Sigmoid colon (tissue), 7 donors: ENCODE measurements around the gene CEP68. TPM values are rescaled to one million over a fixed set of nuclear protein-coding genes. Genes with fewer than 3 reads are reported as not detected.
"Not testable (repeated sequence)": the region's sequence is repeated elsewhere in the genome, so short reads cannot be mapped to it uniquely, and the experiment has no call there.

Experiments
- DNase-seq: peaks from one replicate; pipeline ENCODE4 v3.0.0-alpha.2; 2019
- H3K27ac ChIP-seq, 4 donors: fragments of 200-600 bp; sonication (generic); one replicate each; pipeline ENCODE4 v1.5.1; 2016 to 2019; ENCODE audit warnings: mild to moderate bottlenecking in 1 of 4
- H3K27me3 ChIP-seq, 3 donors: fragments of 200-600 bp; sonication (generic); one replicate each; pipeline ENCODE4 v1.5.1; 2019; ENCODE audit warnings: mild to moderate bottlenecking in 1 of 3
- H3K36me3 ChIP-seq, 4 donors: fragments of 200-600 bp; sonication (generic); one replicate each; pipeline ENCODE4 v1.5.1; 2016 to 2019
- H3K4me1 ChIP-seq, 4 donors: fragments of 200-600 bp; sonication (generic); one replicate each; pipeline ENCODE4 v1.5.1; 2017 to 2019
- H3K4me3 ChIP-seq, 4 donors: fragments of 200-600 bp; sonication (generic); one replicate each; pipeline ENCODE4 v1.5.1; 2017 to 2019; ENCODE audit warnings: mild to moderate bottlenecking in 2 of 4, moderate library complexity in 1 of 4
- H3K9me3 ChIP-seq, 4 donors: fragments of 200-600 bp in 3 of 4; sonication (generic) in 3 of 4; one replicate each; pipeline versions ENCODE4 v1.5.1 to v1.6.1; 2013 to 2019
- CTCF ChIP-seq, 4 experiments: fragments of 450-650 bp in 3 of 4; fragments of 200-600 bp in 1 of 4; IDR thresholded peaks; one replicate each; pipeline ENCODE4 v1.5.1; 2016 to 2019; ENCODE audit warnings: antibody characterized with exemption in 4 of 4, mild to moderate bottlenecking in 3 of 4, moderate library complexity in 2 of 4
- EP300 ChIP-seq, 4 donors: sonication (generic); formaldehyde crosslinking; IDR thresholded peaks; one replicate each; pipeline ENCODE4 v1.6.1; 2017; ENCODE audit warnings: antibody characterized with exemption in 4 of 4
- POLR2A ChIP-seq, 2 donors: fragments of 450-650 bp; IDR thresholded peaks; one replicate each; pipeline ENCODE4 v1.6.1; 2016; ENCODE audit warnings: antibody characterized with exemption in 2 of 2, mild to moderate bottlenecking in 2 of 2, moderate library complexity in 2 of 2
- POLR2AphosphoS5 ChIP-seq, 4 donors: sonication (generic); formaldehyde crosslinking; IDR thresholded peaks; one replicate each; pipeline ENCODE4 v1.6.1; 2017; ENCODE audit warnings: antibody characterized with exemption in 4 of 4
- WGBS, 2 donors: extraction: QIAGEN DNeasy Blood & Tissue Kit; methylation state at CpG; one replicate each; pipeline ENCODE4 v1.1.7; 2013; 5-methylcytosine and 5-hydroxymethylcytosine counted together
- intact Hi-C: fragments of 100-400 bp; cut with DNase I; formaldehyde crosslinking; loops from one replicate; pipeline ENCODE4 v1.15.1; 2023
- polyA plus RNA-seq, 3 donors: library from polyadenylated mRNA; stranded (reverse); fragments of 200-250 nt; gene quantifications; one replicate each; pipeline ENCODE4 v1.2.3, GENCODE V29; 2013
- total RNA-seq, 4 donors: library from RNA; depleted of rRNA; stranded (reverse); fragments of >200 nt; gene quantifications; one replicate each; pipeline ENCODE4 v1.1.0, GENCODE V29; 2016
- donor health status: healthy with polysubstance abuse.
- donor health status: Bipolar disorder and iron deficiency.
- donor health status: healthy.

CEP68 gene
- total and polyA plus RNA-seq, 7 donors: 1.6 to 32.1 (median 24.4) TPM

GRCh38 chr2:65030476-65031332 is 25.5 kb upstream of the CEP68 start:
- Histone ChIP-seq H3K27ac (no peak overlapping the region), H3K9me3 (no peaks in the 10 kb centered on the region), H3K4me3 (no peak overlapping the region), H3K27me3 (no peaks in the 10 kb centered on the region), H3K4me1 (no peaks in the 10 kb centered on the region), H3K36me3 (no peaks in the 10 kb centered on the region)
- TF ChIP-seq EP300 (IDR thresholded peaks at IDR 0.05): no peak
- TF ChIP-seq CTCF (IDR thresholded peaks at IDR 0.05): no peak
- TF ChIP-seq POLR2AphosphoS5 (IDR thresholded peaks at IDR 0.05): no peak
- no peak for TF ChIP-seq POLR2A (IDR thresholded peaks at IDR 0.05)
- WGBS, 2 donors: 14 to 44% methylated on average over 11 of the region's 11 CpGs
- DNase-seq: no peak
- intact Hi-C loops: no loop called here

- H3K4me3 ChIP-seq: no peak overlapping the region
- no peak for TF ChIP-seq CTCF (IDR thresholded peaks at IDR 0.05)
- intact Hi-C loops: no loop called here
These were observed 24.7 kb upstream of the CEP68 start for GRCh38 chr2:65031341-65032018.

GRCh38 chr2:65032019-65032975 is 23.9 kb upstream of the CEP68 start:
- Histone ChIP-seq H3K4me1 (no peaks in the 10 kb centered on the region), H3K9me3 (no peaks in the 10 kb centered on the region), H3K27ac (no peak overlapping the region), H3K27me3 (no peaks in the 10 kb centered on the region), H3K36me3 (no peaks in the 10 kb centered on the region), H3K4me3 (no peak overlapping the region)
- intact Hi-C loops: no loop called here
- 17 to 50% methylated on average over 13 of the region's 13 CpGs for WGBS, 2 donors
- DNase-seq: no peak
- no peak for TF ChIP-seq POLR2AphosphoS5 (IDR thresholded peaks at IDR 0.05)
- TF ChIP-seq EP300 (IDR thresholded peaks at IDR 0.05): no peak
- no peak for TF ChIP-seq POLR2A (IDR thresholded peaks at IDR 0.05)
- TF ChIP-seq CTCF (IDR thresholded peaks at IDR 0.05): no peak

More at GRCh38 chr2:65031341-65032018, 24.7 kb upstream of the CEP68 start:
- no peaks in the 10 kb centered on the region for H3K9me3 ChIP-seq
- no peak for DNase-seq
- no peaks in the 10 kb centered on the region for H3K36me3 ChIP-seq
- no peak overlapping the region for H3K27ac ChIP-seq
- WGBS, 2 donors: 12 to 28% methylated on average over 8 of the region's 8 CpGs
- H3K27me3 ChIP-seq: no peaks in the 10 kb centered on the region
- no peaks in the 10 kb centered on the region for H3K4me1 ChIP-seq

- no peak for DNase-seq
- Histone ChIP-seq H3K27me3 (no peaks in the 10 kb centered on the region), H3K4me3 (no peak overlapping the region), H3K36me3 (no peaks in the 10 kb centered on the region), H3K9me3 (no peaks in the 10 kb centered on the region), H3K27ac (no peak overlapping the region), H3K4me1 (no peaks in the 10 kb centered on the region)
- intact Hi-C loops: no loop called here
- TF ChIP-seq CTCF (IDR thresholded peaks at IDR 0.05) (no peak), EP300 (IDR thresholded peaks at IDR 0.05) (no peak), POLR2A (IDR thresholded peaks at IDR 0.05) (no peak), POLR2AphosphoS5 (IDR thresholded peaks at IDR 0.05) (no peak)
- 63 to 77% methylated on average over 4 of the region's 4 CpGs for WGBS, 2 donors
These were observed 23.0 kb upstream of the CEP68 start for GRCh38 chr2:65033178-65033577.

GRCh38 chr2:65033667-65034066 is 22.5 kb upstream of the CEP68 start:
- H3K27me3 ChIP-seq, DNase-seq, H3K36me3 ChIP-seq, H3K9me3 ChIP-seq, H3K27ac ChIP-seq, intact Hi-C loops, H3K4me1 ChIP-seq, H3K4me3 ChIP-seq: not testable (repeated sequence)
- WGBS, 2 donors: 82 to 92% methylated on average over 4 of the region's 4 CpGs
